LHCN-M2 (cell line): ENCODE results near the gene CXCR1. TPM values are rescaled to one million over a fixed set of nuclear protein-coding genes. Genes with fewer than 3 reads are reported as not detected.
"Not testable (repeated sequence)": the region's sequence is repeated elsewhere in the genome, so short reads cannot be mapped to it uniquely, and the experiment has no call there.

ENCODE experiments used
- DNase-seq: peaks from one replicate; pipeline ENCODE4 v3.0.0-alpha.2; 2012; ENCODE audit warnings: low read depth
- polyA plus RNA-seq: library from polyadenylated mRNA; unstranded; fragments of >200 nt; gene quantifications from one replicate; pipeline ENCODE4 v1.2.1, GENCODE V29; 2012; ENCODE audit warnings: missing spikeins
- total RNA-seq: library from RNA; depleted of rRNA; stranded (reverse); fragments of >200 nt; gene quantifications from 2 replicates; pipeline ENCODE4 v1.2.3, GENCODE V29; 2014; rRNA removed

CXCR1 gene
- not detected in 2 replicates for total RNA-seq
- not detected for polyA plus RNA-seq

DNA sequence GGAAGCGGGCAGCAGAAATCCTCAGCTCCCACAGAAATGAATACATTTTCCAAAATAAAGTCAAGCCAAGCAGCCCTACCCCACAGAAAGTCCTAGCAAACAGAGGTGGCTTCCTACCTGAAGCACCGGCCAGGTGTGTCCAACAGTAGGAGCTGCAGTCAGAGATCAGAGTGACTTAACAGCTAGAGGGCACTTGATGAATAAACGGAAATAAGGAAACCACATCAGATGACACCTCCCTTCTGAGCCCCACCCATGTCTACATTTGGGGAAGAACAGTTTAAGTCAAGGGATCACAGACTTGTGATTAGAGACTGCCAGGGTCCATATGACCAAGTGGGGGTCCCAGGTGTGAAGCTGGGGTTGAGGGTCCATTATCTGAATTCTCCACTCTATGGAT lies at the start of gene CXCR1:
CXCR1 (minus strand) TSS at position 172 of the 400 bp plus-strand sequence. CDS start 1,751 bp downstream, outside the sequence.
- DNase-seq, result no peak

DNA sequence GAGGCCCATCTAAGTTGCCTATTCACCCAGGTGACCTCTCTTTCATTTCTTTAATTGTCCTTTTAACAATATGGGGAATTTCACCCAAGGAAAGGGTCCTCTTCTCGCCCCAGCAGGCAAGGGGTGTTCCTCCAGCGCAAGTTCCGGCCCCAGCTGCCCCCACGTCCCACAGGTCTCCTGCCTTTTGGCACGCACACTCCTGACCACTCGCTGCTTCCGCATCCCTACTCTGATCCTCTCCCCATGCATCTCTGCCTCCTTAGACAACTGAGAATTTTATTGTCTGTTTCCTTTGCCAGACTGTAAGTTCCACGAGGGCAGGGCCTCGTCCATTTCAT lies 49.5 kb upstream of the CXCR1 start:
- no peak for DNase-seq

DNA sequence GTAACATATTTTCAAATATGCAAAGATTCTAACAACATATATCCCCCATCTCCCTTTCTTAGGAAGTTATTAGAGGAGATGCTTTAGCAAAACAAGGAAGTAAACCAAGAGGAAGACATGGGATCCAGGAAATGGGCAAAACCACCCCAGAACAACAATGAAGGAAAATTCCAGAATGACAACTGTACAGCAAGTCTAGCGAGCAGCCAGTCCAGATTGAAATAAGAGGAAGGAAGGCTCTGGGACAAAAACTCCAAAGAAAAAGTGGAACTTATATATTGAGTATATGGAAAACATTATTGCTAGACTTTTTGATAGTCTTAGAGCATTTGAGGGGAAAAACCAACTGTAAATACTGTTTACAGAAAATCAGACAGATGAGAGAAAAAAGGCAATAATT lies 47.4 kb upstream of the CXCR1 start:
- no peak for DNase-seq

DNA sequence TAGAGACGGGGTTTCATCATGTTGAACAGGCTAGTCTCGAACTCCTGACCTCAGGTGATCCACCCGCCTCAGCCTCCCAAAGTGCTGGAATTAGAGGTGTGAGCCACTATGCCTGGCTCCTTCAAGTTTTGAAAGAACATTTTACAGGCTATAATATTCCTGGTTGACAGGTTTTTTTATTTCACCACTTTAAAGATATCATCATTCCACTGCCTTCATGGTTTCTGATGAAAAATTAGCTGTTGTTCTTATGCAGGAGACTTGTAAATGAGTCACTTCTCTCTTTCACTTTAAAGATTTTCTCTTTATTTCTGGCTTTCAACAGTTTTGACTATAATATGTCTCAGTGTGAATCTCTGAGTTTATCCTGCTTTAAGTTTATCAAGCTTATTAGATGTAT lies 42.3 kb upstream of the CXCR1 start:
- DNase-seq, result no peak

DNA sequence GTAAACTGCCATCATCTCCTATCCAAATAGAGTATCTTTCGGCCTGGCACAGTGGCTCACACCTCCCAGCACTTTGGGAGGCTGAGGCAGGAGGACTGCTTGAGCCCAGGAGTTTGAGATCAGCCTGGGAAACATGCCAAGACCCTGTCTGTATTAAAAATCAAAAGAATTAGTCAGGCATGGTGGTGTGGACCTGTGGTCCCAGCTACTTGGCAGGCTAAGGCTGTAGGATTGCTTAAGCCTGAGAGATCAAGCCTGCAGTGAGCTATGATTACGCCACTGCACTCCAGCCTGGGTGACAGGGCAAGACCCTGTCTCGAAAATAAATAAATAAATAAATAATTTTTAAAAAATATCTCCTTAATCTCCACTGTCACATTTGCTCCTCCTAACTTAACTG lies 35.5 kb upstream of the CXCR1 start:
- no peak for DNase-seq

DNA sequence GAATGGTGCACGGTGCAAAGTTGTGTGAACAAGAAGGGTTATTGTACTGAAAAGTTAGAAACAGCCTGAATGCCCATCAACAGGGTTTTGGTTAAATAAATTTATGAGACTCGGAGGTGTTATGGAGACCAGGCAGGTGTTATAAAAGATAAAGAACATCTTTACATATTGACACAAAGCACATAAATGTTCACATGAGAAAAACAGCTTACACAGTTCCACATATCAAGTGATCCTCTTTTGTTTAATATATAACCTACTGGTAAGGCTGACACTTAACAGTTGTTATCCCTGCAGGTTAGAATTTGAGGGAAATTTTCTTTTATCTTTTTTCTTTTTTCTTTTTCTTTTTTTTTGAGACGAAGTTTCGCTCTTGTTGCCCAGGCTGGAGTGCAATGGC lies 30.2 kb upstream of the CXCR1 start:
- DNase-seq, result no peak

DNA sequence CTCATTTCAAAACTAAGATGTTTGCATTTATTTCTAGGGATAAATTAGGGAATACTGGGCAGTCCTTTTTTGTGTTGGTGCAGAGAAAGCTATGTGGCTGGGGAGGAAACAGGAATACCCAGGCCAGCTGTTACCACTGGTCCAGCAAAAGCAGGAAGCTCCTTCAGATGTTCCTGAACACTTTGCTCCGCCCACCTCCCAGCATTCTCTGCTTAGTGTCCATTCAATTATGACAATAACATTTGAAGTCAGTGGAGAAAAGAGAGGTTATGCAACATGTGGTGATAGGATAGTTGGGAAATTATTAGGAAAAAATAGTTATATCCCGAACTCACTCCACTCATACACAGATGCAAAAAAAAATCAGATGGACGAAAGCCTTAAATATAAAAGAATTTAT lies 28.1 kb upstream of the CXCR1 start:
- peak; percentile 41 for DNase-seq

DNA sequence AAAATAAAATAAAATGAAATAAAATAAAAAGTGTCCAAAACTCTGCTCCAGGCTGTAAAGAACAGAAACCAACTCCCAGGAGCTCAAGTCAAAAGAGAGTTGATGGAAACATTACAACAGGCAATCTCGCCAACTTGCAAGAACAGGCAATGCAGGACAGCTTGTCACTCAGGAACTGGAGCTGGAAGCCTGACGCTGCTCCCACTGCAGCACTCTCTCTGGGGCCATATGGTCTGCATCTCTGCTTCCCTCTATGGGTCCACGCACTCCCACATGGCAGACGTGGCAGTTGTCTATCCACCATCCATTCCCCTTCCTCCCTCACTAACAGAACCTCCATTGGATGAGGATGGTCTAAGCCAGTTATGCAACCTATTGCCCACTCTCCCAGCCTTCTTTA lies 26.9 kb upstream of the CXCR1 start:
- no peak for DNase-seq

DNA sequence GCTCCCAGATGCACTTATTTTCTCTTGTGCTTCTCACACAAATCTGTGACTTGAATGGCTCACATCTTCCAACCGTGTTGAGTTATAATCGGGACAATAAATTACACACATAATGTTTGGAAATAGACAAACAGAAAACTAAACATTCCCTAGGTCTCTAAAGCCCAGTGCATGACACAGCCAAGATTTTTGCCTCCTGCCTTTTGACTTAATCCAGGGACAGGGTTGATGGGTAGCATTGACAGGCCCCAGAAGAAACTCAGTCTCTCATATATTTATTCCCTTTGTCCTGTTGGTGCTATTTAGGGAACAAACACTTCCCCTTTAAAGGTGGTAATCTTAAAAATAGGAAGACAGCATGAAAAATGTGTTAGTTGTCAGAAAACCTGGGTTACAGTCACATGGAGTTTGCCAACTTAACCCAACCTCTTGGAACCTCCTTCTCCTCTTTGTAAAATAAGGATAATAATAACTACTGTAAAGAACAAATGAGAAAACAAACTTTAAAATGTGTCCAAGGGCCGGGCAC lies 26.2 kb upstream of the CXCR1 start:
- DNase-seq, result no peak

DNA sequence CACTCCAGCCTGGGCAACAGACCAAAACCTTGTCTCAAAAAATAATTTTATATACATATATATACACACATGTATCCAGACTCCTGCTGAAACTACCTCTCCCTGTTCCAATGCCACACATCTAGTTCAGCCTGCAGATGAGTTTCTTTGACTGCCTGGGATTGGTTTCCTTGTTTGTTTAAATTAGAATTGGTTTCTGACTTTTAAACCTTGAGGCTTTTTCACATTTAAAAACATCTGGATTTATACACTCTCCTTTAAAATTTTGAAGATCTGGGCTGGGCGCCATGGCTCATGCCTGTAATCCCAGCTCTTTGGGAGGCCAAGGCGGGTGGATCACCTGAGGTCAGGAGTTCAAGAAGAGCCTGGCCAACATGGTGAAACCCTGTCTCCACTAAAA lies 21.8 kb upstream of the CXCR1 start:
- no peak for DNase-seq

DNA sequence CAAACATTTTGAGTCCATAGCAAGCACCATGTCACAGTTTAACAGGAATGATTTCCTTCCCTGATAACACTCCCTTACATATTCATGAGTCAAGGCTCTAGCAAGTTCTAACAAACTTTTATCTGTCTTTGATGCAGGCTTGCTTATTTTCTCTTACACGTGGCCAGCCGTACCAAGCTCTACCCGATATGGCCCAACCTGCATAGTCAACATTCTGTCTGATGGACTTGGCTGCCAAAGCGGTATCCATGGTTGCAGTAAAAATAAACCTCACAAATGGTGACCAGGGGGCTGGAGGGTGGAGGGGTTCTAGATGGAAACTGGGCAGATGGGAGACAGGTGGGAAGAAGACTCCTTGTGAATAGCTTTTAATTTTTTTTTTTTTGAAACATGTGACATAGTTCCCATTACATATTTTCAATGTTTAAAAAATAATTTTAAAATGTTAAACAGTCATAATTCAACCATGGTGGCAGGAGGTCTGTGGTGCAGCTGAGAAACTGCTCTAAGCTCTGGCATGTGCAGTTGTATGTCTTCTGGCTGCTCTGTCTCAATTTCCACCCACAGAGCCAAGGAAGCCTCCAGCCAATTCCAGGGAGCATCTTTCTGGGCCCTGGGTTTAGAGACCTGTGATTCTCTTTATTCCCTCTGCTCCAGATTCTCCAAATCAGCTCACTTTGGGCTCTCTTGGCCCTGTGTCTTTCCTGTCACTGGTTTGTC lies 20.7 kb upstream of the CXCR1 start:
- DNase-seq, result no peak

DNA sequence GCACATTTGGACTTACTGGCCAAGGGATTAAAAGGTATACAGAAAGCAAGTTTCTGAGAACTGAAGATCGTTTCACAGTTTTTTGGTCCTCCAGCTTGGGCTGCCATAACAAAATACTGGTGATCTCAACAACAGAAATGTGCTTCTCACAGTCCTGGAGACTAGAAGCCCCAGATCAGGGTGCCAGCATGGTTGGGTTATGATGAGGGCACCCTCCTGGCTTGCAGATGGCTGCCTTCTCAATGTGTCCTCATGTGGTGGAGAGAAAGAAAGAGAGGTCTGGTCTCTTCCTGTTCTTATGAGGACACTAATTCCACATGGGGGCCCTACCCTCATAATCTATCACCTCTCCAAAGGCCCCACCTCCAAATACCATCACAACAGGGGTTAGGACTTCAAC lies 20.1 kb upstream of the CXCR1 start:
- DNase-seq, result no peak

DNA sequence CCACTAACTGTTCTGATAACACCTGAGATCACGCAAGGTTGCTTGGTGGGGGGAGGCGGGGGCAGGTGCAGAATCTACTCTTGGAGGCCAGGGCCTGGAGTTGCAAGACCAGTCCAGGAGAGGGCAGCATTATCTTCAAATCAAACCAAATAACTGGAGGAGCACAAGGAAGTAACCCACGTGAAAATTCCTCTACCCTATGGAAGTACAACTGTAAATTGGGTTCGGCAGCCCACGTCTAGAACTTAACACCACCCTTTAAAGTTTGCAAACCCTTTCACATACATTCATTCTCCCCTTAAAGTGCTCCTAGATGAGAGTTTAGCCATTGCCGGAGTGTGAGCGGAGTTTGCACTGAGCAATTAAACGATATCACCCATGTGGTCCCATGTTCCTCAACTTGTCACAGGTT lies 19.6 kb upstream of the CXCR1 start:
- peak; percentile 60 for DNase-seq

DNA sequence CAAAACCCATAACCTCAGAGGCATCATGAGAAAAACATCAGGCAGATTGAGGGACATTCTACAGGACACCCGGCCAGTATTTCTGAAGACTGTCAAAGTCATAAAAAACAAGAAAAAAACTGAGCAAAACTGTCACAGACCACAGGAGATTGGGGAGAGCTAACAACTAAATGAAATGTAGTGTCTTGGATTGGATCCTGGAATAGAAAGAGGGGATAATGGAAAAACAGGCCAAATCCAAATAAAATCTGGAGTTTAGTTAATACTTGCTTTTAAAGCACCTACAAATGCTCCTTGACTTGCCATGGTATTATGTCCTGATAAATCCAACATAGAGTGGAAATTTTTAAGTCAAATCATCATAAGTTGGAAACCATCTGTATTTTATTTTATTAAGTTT lies 17.6 kb upstream of the CXCR1 start:
- DNase-seq, result no peak

DNA sequence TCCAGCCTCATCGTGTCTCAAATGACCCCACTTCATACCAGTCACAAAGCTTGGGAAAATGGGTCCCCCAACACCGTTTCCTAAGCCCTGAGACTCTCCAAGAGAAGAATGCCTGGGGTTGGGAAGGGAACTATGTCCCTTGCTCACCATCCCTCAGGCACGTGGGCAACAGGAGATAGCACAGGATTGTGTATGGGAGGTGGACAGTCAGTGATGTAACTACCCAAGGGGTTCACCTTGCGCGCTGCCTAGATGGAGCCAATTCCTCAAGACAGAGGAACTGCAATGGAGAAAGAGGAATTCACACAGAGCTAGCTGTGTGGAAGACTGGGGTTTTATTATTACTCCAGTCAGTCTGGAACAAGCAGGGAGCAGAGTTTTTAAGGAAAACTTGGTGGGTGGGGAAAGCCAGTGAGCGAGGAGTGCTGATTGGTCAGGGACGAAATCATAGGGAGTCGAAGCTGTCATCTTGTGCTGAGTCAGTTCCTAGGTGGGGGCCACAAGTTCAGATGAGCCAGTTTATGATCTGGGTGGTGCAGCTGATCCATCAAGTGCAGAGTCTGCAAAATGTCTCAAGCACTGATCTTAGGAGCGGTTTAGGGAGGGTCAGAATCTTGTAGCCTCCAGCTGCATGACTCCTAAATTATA lies 13.8 kb upstream of the CXCR1 start:
- peak; percentile 8 for DNase-seq

DNA sequence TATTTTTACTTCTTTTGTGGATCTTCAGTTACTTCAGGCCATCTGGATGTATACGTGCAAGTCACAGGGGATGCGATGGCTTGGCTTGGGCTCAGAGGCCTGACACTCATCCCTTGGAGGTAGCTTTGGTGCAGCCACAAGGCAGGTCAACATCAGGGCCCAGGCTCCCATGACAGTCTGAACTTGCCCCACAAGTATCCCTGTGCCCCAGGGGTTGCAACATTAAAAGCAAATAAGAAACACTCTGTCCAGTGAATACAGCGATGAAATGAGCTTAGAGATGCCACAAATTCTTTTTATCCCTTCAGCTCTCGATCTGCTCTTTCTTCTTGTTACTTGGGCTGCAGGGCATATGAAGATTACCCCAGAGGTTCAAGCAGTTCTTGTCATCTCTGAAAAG lies 13.0 kb upstream of the CXCR1 start:
- DNase-seq, result no peak

DNA sequence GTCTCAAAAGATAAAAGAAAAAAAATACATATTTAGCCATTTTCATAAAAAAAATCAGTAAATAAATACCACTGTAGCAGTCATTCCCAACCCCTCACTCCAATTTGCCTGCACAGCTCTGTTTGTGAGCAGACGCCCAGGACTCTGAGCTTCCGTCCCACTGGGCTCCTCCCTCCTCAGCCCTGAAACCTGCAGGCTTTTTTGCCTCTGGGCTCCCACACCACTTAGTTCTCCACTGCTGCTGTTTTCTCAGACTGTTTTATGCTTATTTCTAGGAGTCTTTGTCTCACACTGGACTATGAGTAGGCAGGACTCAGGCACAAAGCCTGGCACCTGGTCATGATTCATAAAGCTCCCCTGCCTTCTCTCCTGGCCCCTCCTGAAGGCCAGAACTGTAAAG lies 6.1 kb upstream of the CXCR1 start:
- DNase-seq, result no peak

DNA sequence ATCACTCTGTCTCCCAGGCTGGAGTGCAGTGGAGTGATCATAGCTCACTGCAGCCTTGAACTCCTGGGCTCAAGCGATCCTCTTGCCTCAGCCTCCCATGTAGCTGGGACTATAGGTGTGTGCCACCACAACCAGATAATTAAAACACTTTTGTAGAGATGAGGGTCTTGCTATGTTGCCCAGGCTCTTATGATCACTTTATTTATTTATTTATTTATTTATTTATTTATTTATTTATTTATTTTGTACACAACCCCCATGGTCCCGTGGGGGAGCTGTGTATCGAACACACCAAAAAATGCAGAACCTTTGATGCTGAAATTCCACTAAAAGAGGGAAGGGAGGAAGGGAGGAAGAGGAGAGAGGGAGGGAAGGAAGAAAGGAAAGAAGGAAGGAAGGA lies 5.0 kb upstream of the CXCR1 start:
- not testable (repeated sequence) for DNase-seq

DNA sequence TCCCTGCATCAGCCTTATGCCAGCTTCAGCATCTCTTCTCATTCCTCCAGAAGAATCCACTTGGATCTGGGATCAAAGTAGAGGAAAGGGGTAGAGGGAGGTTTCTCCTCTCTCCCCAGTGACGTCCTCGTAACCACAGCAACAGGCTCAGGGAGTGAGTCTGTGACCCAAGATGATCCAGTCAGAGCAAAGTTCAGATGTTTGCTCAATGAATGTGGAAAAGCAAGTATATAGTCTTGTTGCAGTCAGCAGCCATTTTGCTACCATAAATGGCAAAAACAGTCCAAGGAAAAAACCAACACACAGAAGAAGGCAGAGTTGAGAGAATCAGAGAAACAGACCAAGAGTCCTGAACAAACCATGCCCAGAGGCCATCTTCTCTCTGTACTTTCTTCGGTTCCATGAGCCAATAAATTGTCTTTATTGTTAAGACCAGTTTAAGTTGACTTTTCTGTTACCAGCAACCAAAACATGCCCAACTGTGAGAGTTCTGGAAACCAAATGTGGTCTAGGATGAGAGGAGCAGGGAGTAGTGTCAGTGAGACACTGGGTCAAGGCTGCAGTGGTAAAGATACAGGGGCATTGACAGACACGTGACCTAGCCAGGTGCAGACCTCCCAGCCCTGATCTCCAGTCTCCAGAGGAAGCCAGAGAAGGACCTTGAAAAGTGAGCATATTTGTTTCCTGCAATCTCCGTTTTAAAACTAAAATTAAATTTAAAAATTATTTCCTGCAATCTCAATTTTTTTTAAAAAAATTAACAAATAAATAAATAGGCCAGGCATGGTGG lies 3.2 kb upstream of the CXCR1 start:
- DNase-seq, result peak; percentile 9

DNA sequence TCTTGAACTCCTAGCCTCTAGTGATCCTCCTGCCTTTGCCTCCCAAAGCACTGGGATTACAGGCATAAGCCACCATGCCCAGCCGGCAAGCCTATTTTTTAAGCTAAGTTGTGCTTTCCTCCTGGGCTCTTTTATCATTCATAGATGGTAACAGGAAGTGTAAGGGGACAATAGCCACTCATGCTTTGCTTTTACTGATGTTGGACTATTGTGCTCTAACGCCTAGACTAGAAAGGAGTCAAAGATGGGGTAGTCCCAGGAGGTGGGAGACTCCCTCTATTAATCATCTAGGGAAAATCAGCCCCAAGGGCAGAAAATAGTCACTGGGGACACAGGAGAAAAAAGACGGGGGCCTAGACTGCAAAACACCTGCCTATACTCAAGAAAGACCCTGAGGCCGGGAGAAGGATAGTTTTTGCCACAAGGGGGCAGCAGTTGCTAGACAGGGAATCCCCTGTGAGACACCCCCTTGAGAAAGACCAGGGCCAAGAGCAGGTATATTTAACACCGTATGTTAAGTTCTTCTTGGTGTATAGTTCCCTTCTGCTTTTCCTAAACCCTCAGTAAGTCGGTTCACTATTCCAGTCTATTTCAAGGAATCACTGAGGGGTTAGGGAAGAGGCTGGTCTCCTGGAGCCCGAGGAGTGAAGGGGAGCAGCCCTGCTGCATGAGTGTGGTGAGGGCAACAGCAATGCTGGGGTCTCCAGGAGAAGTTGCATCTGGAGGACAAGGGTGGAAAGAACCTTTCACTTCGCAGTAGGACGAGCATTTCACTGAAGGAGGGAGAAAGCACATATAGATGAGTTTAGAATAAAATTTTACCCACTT lies 2.1 kb upstream of the CXCR1 start:
- DNase-seq, result peak; percentile 21

DNA sequence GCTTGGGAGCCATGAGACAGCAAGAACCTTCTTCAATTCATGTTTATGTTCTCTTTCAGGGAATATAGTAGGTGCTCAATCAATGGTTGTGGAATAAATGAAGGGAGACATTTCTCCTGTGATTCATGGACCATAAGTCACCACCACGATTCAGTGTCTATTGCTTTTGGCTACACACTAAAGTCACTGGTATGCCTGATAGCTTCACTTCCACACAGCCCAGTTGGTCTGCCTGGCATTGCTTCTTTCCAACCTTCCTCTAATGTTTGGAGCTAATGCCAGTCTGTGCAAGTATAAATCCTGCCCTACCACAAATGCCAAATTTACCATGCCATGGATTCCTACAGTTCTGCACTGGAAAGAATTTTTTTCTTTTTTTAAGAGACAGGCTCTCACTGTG lies 1.3 kb upstream of the CXCR1 start:
- DNase-seq, result no peak

DNA sequence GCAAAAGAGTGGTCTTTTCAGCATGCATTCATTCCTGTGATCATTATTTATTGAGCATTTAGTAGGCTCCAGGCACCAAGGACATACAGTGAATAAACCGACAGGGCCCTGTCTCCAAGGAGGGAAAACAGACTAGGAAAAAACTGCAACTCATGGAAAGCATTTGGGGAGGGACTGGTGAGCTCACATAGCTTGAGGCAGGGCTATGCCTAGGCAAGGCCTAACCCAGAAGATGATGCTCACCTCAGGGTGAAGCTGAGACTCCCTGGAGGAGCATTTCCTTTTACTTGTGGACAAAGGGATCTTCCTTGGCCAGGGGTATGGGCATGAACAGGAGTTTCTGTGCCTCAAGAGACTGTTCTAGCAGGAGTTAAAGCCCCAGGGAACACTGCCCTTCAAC lies 3.9 kb downstream of the CXCR1 start:
- DNase-seq, result no peak
